HG02852 (cell line): ENCODE measurements around the gene GIN1.

Experiments used
- ATAC-seq: cut with Tn5 transposase; IDR thresholded peaks from one replicate; pipeline ENCODE4 v1.9.1; 2021; ENCODE audit warnings: mild to moderate bottlenecking, moderate library complexity; ENCODE audit not compliant: unreplicated experiment

Gene GIN1

GRCh38 chr5:103037673-103038455 lies 82.1 kb downstream of the GIN1 start:
- no peak for ATAC-seq

GRCh38 chr5:103036601-103037000 lies 83.3 kb downstream of the GIN1 start:
- no peak for ATAC-seq
